ENCODE data around the gene RASSF5.

RASSF5 gene

DNA sequence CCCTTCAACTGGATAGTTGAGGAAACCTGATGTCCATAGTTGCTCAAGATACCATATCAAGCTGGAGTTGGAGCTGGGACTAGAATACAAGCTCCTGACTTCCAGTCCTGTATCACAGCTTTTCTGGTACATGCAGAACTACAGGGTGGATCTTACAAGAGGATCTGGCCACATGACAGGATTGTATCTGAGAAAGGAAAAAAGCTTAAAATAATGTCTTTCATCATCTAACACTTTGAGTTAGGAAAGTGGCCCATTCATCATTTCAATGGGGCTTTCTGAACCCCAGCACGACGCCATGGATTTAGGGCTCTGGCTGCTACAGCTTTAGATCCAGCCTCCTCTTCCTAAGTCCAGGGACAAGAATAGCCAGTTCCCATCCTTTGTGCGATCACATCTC is 46.9 kb downstream of the RASSF5 start:
- Histone ChIP-seq H3K4me3 (ENCODE audit: low read length) (no peak overlapping the region), H3K9ac (ENCODE audit: low read length) (no peak overlapping the region), H3K36me3 (replicated peaks; ENCODE audit: low read depth, low read length) (peaks cover 3% of the 10 kb centered on the region), H3K4me1 (ENCODE audit: low read length) (peaks cover 34% of the 10 kb centered on the region), H3K79me2 (ENCODE audit: low read length) (peaks cover 25% of the 10 kb centered on the region), H3K4me2 (ENCODE audit: low read length) (no peak overlapping the region), H3K9me3 (ENCODE audit: insufficient read depth, low read length) (no peaks in the 10 kb centered on the region), H4K20me1 (ENCODE audit: insufficient read depth, low read length) (0 out of 2 replicates have a peak, but pooled peaks cover under 1% of the 10 kb centered on the region), H3K27ac (ENCODE audit: low read length) (no peak overlapping the region), H3K27me3 (ENCODE audit: low read depth, low read length) (no peaks in the 10 kb centered on the region), H2AFZ (ENCODE audit: low read depth, low read length) (no peak overlapping the region)
- TF ChIP-seq EZH2phosphoT487 (IDR thresholded peaks at IDR 0.05; ENCODE audit: low read depth), result no peak
- TF ChIP-seq, protein P1, sequence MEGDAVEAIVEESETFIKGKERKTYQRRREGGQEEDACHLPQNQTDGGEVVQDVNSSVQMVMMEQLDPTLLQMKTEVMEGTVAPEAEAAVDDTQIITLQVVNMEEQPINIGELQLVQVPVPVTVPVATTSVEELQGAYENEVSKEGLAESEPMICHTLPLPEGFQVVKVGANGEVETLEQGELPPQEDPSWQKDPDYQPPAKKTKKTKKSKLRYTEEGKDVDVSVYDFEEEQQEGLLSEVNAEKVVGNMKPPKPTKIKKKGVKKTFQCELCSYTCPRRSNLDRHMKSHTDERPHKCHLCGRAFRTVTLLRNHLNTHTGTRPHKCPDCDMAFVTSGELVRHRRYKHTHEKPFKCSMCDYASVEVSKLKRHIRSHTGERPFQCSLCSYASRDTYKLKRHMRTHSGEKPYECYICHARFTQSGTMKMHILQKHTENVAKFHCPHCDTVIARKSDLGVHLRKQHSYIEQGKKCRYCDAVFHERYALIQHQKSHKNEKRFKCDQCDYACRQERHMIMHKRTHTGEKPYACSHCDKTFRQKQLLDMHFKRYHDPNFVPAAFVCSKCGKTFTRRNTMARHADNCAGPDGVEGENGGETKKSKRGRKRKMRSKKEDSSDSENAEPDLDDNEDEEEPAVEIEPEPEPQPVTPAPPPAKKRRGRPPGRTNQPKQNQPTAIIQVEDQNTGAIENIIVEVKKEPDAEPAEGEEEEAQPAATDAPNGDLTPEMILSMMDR (IDR thresholded peaks at IDR 0.05; ENCODE audit: low read depth, low read length), result no peak

DNA sequence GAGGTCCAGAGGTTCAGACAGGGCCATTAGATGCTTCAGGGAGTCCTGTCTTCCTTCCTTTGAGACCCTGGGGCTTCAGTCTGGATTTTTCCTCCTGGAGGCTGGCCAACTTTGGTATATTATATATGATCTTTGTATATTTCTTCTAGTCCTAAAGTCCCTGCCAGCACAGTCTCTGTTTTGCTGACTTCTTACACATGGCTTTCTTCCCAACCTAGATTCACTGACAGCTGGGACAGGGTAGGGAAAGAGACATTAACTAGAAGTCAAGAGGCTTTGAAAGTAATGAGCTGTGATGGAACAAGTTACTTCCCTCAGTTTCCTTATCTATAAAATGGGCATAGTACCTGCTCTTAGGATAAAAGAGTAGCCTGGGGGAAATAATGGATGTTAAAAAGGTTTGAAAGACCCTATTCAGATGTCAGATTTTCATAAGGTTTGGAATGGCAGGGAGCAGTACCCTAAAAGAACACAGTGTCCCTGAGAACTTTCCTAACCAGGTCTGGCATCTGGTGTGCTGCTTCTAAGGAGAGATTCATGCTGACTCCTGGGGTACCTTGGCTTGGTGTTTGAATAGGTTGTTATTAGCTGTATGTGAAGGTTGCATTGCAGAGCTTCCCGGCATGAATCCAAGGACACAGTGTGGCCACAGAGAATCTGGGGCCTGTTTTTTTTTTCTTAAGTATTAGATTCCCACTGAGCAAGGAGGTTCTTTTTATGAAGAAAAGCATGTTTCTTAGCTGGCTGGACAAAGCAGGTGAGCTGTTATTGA is 47.6 kb downstream of the RASSF5 start:
- no peaks in the 10 kb centered on the region for H3K9me3 ChIP-seq (ENCODE audit: insufficient read depth, low read length)

DNA sequence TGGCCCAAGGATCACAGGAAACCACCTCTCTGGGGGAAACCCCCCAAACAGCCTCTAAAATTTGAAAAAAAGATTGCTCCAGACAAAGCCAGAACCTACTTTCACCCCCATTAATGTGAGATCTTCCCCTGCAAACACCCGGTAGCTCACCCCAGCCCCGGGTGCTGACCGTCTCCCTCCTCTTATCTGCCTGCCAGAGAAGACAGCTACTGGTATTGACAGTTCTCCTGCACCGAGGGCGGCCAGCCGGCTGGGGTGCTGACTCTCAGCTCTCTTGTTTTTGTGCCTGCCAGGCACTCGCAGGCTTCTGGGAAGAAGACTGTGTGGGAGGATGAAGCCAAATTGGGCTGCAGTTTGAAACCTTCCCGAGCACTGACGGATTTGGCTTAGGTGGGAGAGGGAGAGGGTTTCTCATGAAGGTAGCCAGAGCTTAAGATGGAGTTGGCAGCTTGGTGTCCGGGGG is 48.2 kb downstream of the RASSF5 start:
- peak overlapping the region; percentile 9; the same call in 1 of the 2 replicates for H2AFZ ChIP-seq (ENCODE audit: low read depth, low read length)
- H3K4me2 ChIP-seq (ENCODE audit: low read length), result peak overlapping the region; percentile 88
- no peaks in the 10 kb centered on the region for H3K9me3 ChIP-seq (ENCODE audit: insufficient read depth, low read length)
- H4K20me1 ChIP-seq (ENCODE audit: insufficient read depth, low read length), result peaks cover 10% of the 10 kb centered on the region; the same call in 1 of the 2 replicates
- peaks cover 10% of the 10 kb centered on the region for H3K36me3 ChIP-seq (replicated peaks; ENCODE audit: low read depth, low read length)
- peak overlapping the region; percentile 84 for H3K4me3 ChIP-seq (ENCODE audit: low read length)
- no peaks in the 10 kb centered on the region for H3K27me3 ChIP-seq (ENCODE audit: low read depth, low read length)
- TF ChIP-seq EZH2phosphoT487 (IDR thresholded peaks at IDR 0.05; ENCODE audit: low read depth), result no peak
- TF ChIP-seq, protein P1 (IDR thresholded peaks at IDR 0.05; ENCODE audit: low read depth, low read length), result no peak
- peak overlapping the region; percentile 98 for H3K9ac ChIP-seq (ENCODE audit: low read length)
- H3K4me1 ChIP-seq (ENCODE audit: low read length), result peaks cover 47% of the 10 kb centered on the region
- peak overlapping the region; percentile 88 for H3K27ac ChIP-seq (ENCODE audit: low read length)
- peaks cover 38% of the 10 kb centered on the region for H3K79me2 ChIP-seq (ENCODE audit: low read length)

More for the DNA sequence above, 47.6 kb downstream of the RASSF5 start:
- peak overlapping the region; percentile 84 for H3K4me3 ChIP-seq (ENCODE audit: low read length)
- no peak for TF ChIP-seq EZH2phosphoT487 (IDR thresholded peaks at IDR 0.05; ENCODE audit: low read depth)
- TF ChIP-seq, protein P1 (IDR thresholded peaks at IDR 0.05; ENCODE audit: low read depth, low read length), result no peak
- H2AFZ ChIP-seq (ENCODE audit: low read depth, low read length), result no peak overlapping the region
- H3K27ac ChIP-seq (ENCODE audit: low read length), result peak overlapping the region; percentile 88; the same call in 1 of the 2 replicates
- peak overlapping the region; percentile 98; the same call in 1 of the 2 replicates for H3K9ac ChIP-seq (ENCODE audit: low read length)
- peaks cover 32% of the 10 kb centered on the region for H3K79me2 ChIP-seq (ENCODE audit: low read length)
- H3K36me3 ChIP-seq (replicated peaks; ENCODE audit: low read depth, low read length), result peaks cover 4% of the 10 kb centered on the region
- peaks cover 41% of the 10 kb centered on the region for H3K4me1 ChIP-seq (ENCODE audit: low read length)
- H3K27me3 ChIP-seq (ENCODE audit: low read depth, low read length), result no peaks in the 10 kb centered on the region
- peaks cover 7% of the 10 kb centered on the region; the same call in 1 of the 2 replicates for H4K20me1 ChIP-seq (ENCODE audit: insufficient read depth, low read length)
- peak overlapping the region; percentile 88 for H3K4me2 ChIP-seq (ENCODE audit: low read length)

DNA sequence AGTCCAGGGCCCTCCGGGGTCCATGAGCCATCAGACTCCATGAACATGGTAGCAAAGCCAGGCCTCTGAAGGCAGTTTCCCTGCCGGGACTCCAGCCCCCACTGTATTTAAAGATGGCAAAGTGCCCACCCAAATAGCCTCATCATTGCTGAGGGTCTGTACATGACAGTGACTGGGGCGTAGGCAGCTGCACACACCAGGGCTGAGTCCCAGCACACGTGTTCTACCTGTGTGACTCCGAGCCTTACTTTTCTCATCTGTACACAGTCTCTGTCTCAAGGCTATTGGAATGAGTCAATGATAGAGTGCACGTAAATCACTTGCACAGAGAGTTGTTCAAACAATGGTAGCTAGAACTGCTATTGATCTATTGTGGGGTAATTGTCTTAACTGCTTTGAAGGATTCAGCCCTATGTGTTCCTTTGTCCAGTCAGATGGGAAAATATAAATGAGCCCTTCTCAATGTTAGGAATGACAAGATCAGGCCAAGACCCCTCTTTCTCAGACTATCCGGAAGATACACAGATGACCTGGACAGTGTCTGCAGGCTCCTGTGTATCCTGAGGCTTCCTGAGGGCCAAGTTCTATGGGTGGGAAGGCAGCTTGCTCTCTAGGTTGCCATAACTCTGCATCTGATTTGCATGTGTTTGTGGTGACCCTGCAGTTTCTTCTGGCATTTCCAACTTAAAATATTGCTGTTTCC is 48.9 kb downstream of the RASSF5 start:
- peaks cover 50% of the 10 kb centered on the region for H3K4me1 ChIP-seq (ENCODE audit: low read length)
- H3K9ac ChIP-seq (ENCODE audit: low read length), result peak overlapping the region; percentile 98
- H3K27me3 ChIP-seq (ENCODE audit: low read depth, low read length), result no peaks in the 10 kb centered on the region
- peak overlapping the region; percentile 84 for H3K4me3 ChIP-seq (ENCODE audit: low read length)
- TF ChIP-seq, protein P1 (IDR thresholded peaks at IDR 0.05; ENCODE audit: low read depth, low read length), result no peak
- TF ChIP-seq EZH2phosphoT487 (IDR thresholded peaks at IDR 0.05; ENCODE audit: low read depth), result no peak
- H3K79me2 ChIP-seq (ENCODE audit: low read length), result peaks cover 45% of the 10 kb centered on the region
- H3K27ac ChIP-seq (ENCODE audit: low read length), result peak overlapping the region; percentile 88
- no peaks in the 10 kb centered on the region for H3K9me3 ChIP-seq (ENCODE audit: insufficient read depth, low read length)
- H3K36me3 ChIP-seq (replicated peaks; ENCODE audit: low read depth, low read length), result peaks cover 17% of the 10 kb centered on the region
- H3K4me2 ChIP-seq (ENCODE audit: low read length), result peak overlapping the region; percentile 88
- H4K20me1 ChIP-seq (ENCODE audit: insufficient read depth, low read length), result peaks cover 10% of the 10 kb centered on the region; the same call in 1 of the 2 replicates
- peak overlapping the region; percentile 5; the same call in 1 of the 2 replicates for H2AFZ ChIP-seq (ENCODE audit: low read depth, low read length)
